ENCODE measurements around the gene BRAF. TPM values are rescaled to one million over a fixed set of nuclear protein-coding genes. Genes with fewer than 3 reads are reported as not detected.

Gene BRAF
- total RNA-seq, 1 experiment from 2014 or later, result 29.7 TPM

DNA sequence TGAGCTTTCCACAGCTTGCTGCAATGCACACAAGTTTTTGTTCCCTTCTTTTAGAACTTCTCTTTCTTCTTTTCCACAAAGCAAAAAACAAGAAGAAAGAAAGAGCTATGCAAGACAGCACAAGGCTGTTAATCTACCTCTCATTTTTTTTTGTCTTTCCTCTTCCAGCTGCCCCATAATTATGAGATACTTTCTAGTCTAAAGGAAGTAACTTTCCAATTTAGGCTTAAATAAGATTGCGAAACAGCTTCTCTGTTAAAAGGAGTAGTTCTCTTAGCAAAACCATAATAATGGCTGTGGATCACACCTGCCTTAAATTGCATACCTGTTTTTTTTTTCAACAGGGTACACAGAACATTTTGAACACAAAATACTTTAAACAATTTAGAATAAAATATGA is 172.2 kb downstream of the BRAF start:
- H3K36me3 ChIP-seq (ENCODE audit: control insufficient read depth in 1 of 2, insufficient read depth in 2 of 2, low read length in 2 of 2), result no peaks in the 10 kb centered on the region
- ChIA-PET CTCF (no interaction called here), RAD21 (ENCODE audit: low non-redundant PET in 1 of 2, low total read pairs in 2 of 2, uncharacterized antibody in 2 of 2, unreplicated experiment in 2 of 2) (no interaction called here), POLR2A (no interaction called here)
- H3K4me2 ChIP-seq (ENCODE audit: low read length), result no peak overlapping the region
- no peak for TF ChIP-seq JUND (IDR thresholded peaks at IDR 0.05)
- TF ChIP-seq, protein P1, sequence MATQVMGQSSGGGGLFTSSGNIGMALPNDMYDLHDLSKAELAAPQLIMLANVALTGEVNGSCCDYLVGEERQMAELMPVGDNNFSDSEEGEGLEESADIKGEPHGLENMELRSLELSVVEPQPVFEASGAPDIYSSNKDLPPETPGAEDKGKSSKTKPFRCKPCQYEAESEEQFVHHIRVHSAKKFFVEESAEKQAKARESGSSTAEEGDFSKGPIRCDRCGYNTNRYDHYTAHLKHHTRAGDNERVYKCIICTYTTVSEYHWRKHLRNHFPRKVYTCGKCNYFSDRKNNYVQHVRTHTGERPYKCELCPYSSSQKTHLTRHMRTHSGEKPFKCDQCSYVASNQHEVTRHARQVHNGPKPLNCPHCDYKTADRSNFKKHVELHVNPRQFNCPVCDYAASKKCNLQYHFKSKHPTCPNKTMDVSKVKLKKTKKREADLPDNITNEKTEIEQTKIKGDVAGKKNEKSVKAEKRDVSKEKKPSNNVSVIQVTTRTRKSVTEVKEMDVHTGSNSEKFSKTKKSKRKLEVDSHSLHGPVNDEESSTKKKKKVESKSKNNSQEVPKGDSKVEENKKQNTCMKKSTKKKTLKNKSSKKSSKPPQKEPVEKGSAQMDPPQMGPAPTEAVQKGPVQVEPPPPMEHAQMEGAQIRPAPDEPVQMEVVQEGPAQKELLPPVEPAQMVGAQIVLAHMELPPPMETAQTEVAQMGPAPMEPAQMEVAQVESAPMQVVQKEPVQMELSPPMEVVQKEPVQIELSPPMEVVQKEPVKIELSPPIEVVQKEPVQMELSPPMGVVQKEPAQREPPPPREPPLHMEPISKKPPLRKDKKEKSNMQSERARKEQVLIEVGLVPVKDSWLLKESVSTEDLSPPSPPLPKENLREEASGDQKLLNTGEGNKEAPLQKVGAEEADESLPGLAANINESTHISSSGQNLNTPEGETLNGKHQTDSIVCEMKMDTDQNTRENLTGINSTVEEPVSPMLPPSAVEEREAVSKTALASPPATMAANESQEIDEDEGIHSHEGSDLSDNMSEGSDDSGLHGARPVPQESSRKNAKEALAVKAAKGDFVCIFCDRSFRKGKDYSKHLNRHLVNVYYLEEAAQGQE (IDR thresholded peaks at IDR 0.05; ENCODE audit: low read depth), result no peak
- TF ChIP-seq POLR2A (IDR thresholded peaks at IDR 0.05; ENCODE audit: borderline replicate concordance, extremely low read depth, insufficient read depth, insufficient read length), result no peak
- TF ChIP-seq EZH2phosphoT487 (IDR thresholded peaks at IDR 0.05; ENCODE audit: borderline replicate concordance), result no peak
- no peak for TF ChIP-seq EGR1 (IDR thresholded peaks at IDR 0.05; ENCODE audit: low read depth)
- TF ChIP-seq POLR2AphosphoS5 (IDR thresholded peaks at IDR 0.05; ENCODE audit: low read depth, low read length), result no peak
- TF ChIP-seq ELF1 (IDR thresholded peaks at IDR 0.05; ENCODE audit: borderline replicate concordance, low read depth), result no peak
- no peak overlapping the region for H2AFZ ChIP-seq (ENCODE audit: low read depth, low read length, poor library complexity, severe bottlenecking)
- H3K79me2 ChIP-seq (ENCODE audit: insufficient read depth, low read length), result no peaks in the 10 kb centered on the region
- DNase-seq (ENCODE audit: low read depth, low spot score), result no peak
- no peak for ATAC-seq
- no peak overlapping the region for H3K27ac ChIP-seq (ENCODE audit: low read depth, low read length)
- H4K20me1 ChIP-seq (ENCODE audit: insufficient read depth), result no peaks in the 10 kb centered on the region
- H3K27me3 ChIP-seq (ENCODE audit: insufficient read depth, low read length), result no peaks in the 10 kb centered on the region
- no TSS peak for BruUV-seq (replicated peaks)
- intact Hi-C loops (cut with micrococcal nuclease), result no loop called here
- no peaks in the 10 kb centered on the region for H3K9me3 ChIP-seq (ENCODE audit: control insufficient read depth in 1 of 2, insufficient read depth in 1 of 2, low read depth in 1 of 2, low read length in 2 of 2)
- H3K4me1 ChIP-seq (ENCODE audit: control insufficient read depth in 1 of 2, insufficient read depth in 2 of 2, low read length in 2 of 2), result no peaks in the 10 kb centered on the region
- H3K4me3 ChIP-seq (replicated peaks in 1 of 2; ENCODE audit: low read depth in 1 of 2, low read length in 2 of 2), result no peak overlapping the region
- no peak overlapping the region for H3K9ac ChIP-seq (ENCODE audit: low read length)
- no peaks in the 10 kb centered on the region for H3K9me2 ChIP-seq (ENCODE audit: insufficient read depth)

DNA sequence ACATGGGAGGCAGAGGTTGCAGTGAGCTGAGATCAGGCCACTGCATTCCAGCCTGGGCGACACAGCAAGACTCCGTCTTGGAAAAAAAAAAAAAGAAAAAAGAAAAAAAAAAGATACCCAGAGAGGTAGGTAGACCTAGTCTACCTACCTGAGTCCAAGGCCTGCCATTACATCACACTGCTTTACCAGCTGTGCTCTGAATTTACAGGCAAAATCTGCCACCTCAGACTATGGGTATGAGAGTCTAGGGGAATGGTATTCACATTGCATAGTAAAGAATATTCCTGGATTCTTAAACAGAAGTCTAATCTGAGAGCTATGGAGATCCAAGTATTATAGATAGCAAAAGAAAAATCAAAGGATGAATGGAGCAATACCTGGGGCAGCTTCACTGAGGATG is 178.0 kb downstream of the BRAF start:
- ATAC-seq (no peak), DNase-seq (ENCODE audit: low read depth, low spot score) (no peak)
- Histone ChIP-seq H3K4me2 (ENCODE audit: low read length) (no peak overlapping the region), H3K9me3 (ENCODE audit: control insufficient read depth in 1 of 2, insufficient read depth in 1 of 2, low read depth in 1 of 2, low read length in 2 of 2) (no peaks in the 10 kb centered on the region), H3K4me1 (ENCODE audit: control insufficient read depth in 1 of 2, insufficient read depth in 2 of 2, low read length in 2 of 2) (no peaks in the 10 kb centered on the region), H3K9ac (ENCODE audit: low read length) (no peak overlapping the region), H3K27me3 (ENCODE audit: insufficient read depth, low read length) (no peaks in the 10 kb centered on the region), H3K27ac (ENCODE audit: low read depth, low read length) (no peak overlapping the region), H3K79me2 (ENCODE audit: insufficient read depth, low read length) (no peaks in the 10 kb centered on the region), H2AFZ (ENCODE audit: low read depth, low read length, poor library complexity, severe bottlenecking) (no peak overlapping the region), H3K36me3 (ENCODE audit: control insufficient read depth in 1 of 2, insufficient read depth in 2 of 2, low read length in 2 of 2) (no peaks in the 10 kb centered on the region), H3K9me2 (ENCODE audit: insufficient read depth) (no peaks in the 10 kb centered on the region), H3K4me3 (replicated peaks in 1 of 2; ENCODE audit: low read depth in 1 of 2, low read length in 2 of 2) (no peak overlapping the region), H4K20me1 (ENCODE audit: insufficient read depth) (no peaks in the 10 kb centered on the region)
- POLR2A ChIA-PET, result no interaction called here
- intact Hi-C loops (cut with micrococcal nuclease), result no loop called here
- CTCF ChIA-PET, result no interaction called here
- no TSS peak for BruUV-seq (replicated peaks)
- RAD21 ChIA-PET (ENCODE audit: low non-redundant PET in 1 of 2, low total read pairs in 2 of 2, uncharacterized antibody in 2 of 2, unreplicated experiment in 2 of 2), result no interaction called here
- TF ChIP-seq, protein P2, sequence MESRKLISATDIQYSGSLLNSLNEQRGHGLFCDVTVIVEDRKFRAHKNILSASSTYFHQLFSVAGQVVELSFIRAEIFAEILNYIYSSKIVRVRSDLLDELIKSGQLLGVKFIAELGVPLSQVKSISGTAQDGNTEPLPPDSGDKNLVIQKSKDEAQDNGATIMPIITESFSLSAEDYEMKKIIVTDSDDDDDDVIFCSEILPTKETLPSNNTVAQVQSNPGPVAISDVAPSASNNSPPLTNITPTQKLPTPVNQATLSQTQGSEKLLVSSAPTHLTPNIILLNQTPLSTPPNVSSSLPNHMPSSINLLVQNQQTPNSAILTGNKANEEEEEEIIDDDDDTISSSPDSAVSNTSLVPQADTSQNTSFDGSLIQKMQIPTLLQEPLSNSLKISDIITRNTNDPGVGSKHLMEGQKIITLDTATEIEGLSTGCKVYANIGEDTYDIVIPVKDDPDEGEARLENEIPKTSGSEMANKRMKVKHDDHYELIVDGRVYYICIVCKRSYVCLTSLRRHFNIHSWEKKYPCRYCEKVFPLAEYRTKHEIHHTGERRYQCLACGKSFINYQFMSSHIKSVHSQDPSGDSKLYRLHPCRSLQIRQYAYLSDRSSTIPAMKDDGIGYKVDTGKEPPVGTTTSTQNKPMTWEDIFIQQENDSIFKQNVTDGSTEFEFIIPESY (IDR thresholded peaks at IDR 0.05; ENCODE audit: extremely low read depth, insufficient replicate concordance, low read length), result no peak
- TF ChIP-seq FOSL1 (IDR thresholded peaks at IDR 0.05; ENCODE audit: low read depth) (no peak), CEBPB (IDR thresholded peaks at IDR 0.05; ENCODE audit: low read depth) (no peak), EGR1 (IDR thresholded peaks at IDR 0.05; ENCODE audit: low read depth) (no peak), SIN3A (IDR thresholded peaks at IDR 0.05; ENCODE audit: low read depth) (no peak), SRF (IDR thresholded peaks at IDR 0.05; ENCODE audit: low read depth) (no peak), EZH2phosphoT487 (IDR thresholded peaks at IDR 0.05; ENCODE audit: borderline replicate concordance) (no peak), ZNF274 (IDR thresholded peaks at IDR 0.05; ENCODE audit: low read depth, low read length) (no peak)
- TF ChIP-seq, protein P3, sequence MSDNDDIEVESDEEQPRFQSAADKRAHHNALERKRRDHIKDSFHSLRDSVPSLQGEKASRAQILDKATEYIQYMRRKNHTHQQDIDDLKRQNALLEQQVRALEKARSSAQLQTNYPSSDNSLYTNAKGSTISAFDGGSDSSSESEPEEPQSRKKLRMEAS (IDR thresholded peaks at IDR 0.05), result no peak
- TF ChIP-seq, protein P4, sequence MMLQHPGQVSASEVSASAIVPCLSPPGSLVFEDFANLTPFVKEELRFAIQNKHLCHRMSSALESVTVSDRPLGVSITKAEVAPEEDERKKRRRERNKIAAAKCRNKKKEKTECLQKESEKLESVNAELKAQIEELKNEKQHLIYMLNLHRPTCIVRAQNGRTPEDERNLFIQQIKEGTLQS (IDR thresholded peaks at IDR 0.05), result no peak

Measured in HCT116 (cell line).